HL-60 (cell line): ENCODE measurements around the gene TNIK.

ENCODE experiments used
- CTCF ChIP-seq: IDR thresholded peaks from one replicate; pipeline ENCODE4 v1.5.1; 2011; ENCODE audit warnings: low read length, control low read depth, inconsistent platforms; ENCODE audit not compliant: insufficient read depth
- POLR2AphosphoS5 ChIP-seq: IDR thresholded peaks from 2 replicates; pipeline ENCODE4 v1.6.1; 2012; ENCODE audit warnings: low read depth

- TF ChIP-seq CTCF (no peak), POLR2AphosphoS5 (no peak)
Measured at GRCh38 chr3:171125010-171125409, 335.2 kb downstream of the TNIK start.
